RKO (cell line): ENCODE measurements around the gene APBA2.

ENCODE experiments used
- DNase-seq: peaks from one replicate; pipeline ENCODE4 v3.0.0-alpha.2; 2016; ENCODE audit warnings: low spot score

Gene APBA2

GRCh38 chr15:29120593-29121368, 235.0 kb downstream of the APBA2 start:
- DNase-seq: no peak

- no peak for DNase-seq
These were observed 235.5 kb downstream of the APBA2 start for GRCh38 chr15:29121369-29121656.

- DNase-seq: no peak
These were observed 236.1 kb downstream of the APBA2 start for GRCh38 chr15:29121907-29122306.

- DNase-seq: no peak
These were observed 236.7 kb downstream of the APBA2 start for GRCh38 chr15:29122506-29122905.

- no peak for DNase-seq
These were observed 237.4 kb downstream of the APBA2 start for GRCh38 chr15:29123171-29123570.

GRCh38 chr15:29123991-29124390, 238.2 kb downstream of the APBA2 start:
- no peak for DNase-seq

GRCh38 chr15:29124581-29125381, 239.0 kb downstream of the APBA2 start:
- no peak for DNase-seq

- DNase-seq: no peak
These were observed 239.8 kb downstream of the APBA2 start for GRCh38 chr15:29125382-29126207.

GRCh38 chr15:29126208-29126536, 240.4 kb downstream of the APBA2 start:
- no peak for DNase-seq

GRCh38 chr15:29126821-29127461, 241.2 kb downstream of the APBA2 start:
- DNase-seq: no peak

- no peak for DNase-seq
These were observed 242.0 kb downstream of the APBA2 start for GRCh38 chr15:29127506-29128430.

GRCh38 chr15:29128671-29129070, 242.9 kb downstream of the APBA2 start:
- no peak for DNase-seq

GRCh38 chr15:29129221-29129620, 243.4 kb downstream of the APBA2 start:
- DNase-seq: no peak

GRCh38 chr15:29129926-29130325, 244.2 kb downstream of the APBA2 start:
- DNase-seq: no peak

GRCh38 chr15:29130476-29130875, 244.7 kb downstream of the APBA2 start:
- DNase-seq: no peak

GRCh38 chr15:29130951-29131839, 245.4 kb downstream of the APBA2 start:
- DNase-seq: no peak

GRCh38 chr15:29131840-29132420, 246.2 kb downstream of the APBA2 start:
- no peak for DNase-seq

GRCh38 chr15:29132735-29133181, 247.0 kb downstream of the APBA2 start:
- DNase-seq: no peak

GRCh38 chr15:29133321-29133720, 247.5 kb downstream of the APBA2 start:
- DNase-seq: no peak

- DNase-seq: no peak
These were observed 248.0 kb downstream of the APBA2 start for GRCh38 chr15:29133791-29134190.
